Left ventricle myocardium inferior (tissue), 1 donor: ENCODE data around the gene GRB10. TPM values are rescaled to one million over a fixed set of nuclear protein-coding genes. Genes with fewer than 3 reads are reported as not detected.
"Not testable (repeated sequence)": the region's sequence is repeated elsewhere in the genome, so short reads cannot be mapped to it uniquely, and the experiment has no call there.

Source experiments
- DNase-seq: peaks from one replicate; pipeline ENCODE4 v3.0.0-alpha.2; 2020
- H3K27ac ChIP-seq: fragments of 200-600 bp; replicated peaks from 2 replicates; pipeline ENCODE4 v1.8.0; 2021
- H3K27me3 ChIP-seq: fragments of 200-600 bp; 2 replicates; pipeline ENCODE4 v1.8.0; 2021; ENCODE audit warnings: low read depth
- H3K36me3 ChIP-seq: fragments of 200-600 bp; 2 replicates; pipeline ENCODE4 v1.8.0; 2021
- H3K4me1 ChIP-seq: fragments of 200-600 bp; 2 replicates; pipeline ENCODE4 v1.8.0; 2021
- H3K4me3 ChIP-seq: fragments of 200-600 bp; 2 replicates; pipeline ENCODE4 v1.8.0; 2021; ENCODE audit warnings: mild to moderate bottlenecking, moderate library complexity
- H3K9me3 ChIP-seq: fragments of 200-600 bp; replicated peaks from 2 replicates; pipeline ENCODE4 v1.8.0; 2021
- CTCF ChIP-seq: fragments of 200-600 bp; IDR thresholded peaks from 2 replicates; pipeline ENCODE4 v1.8.0; 2021; ENCODE audit warnings: antibody characterized with exemption, mild to moderate bottlenecking, borderline replicate concordance
- intact Hi-C: fragments of 100-400 bp; cut with micrococcal nuclease; formaldehyde crosslinking; loops from one replicate; pipeline ENCODE4 v1.11.0; 2022
- total RNA-seq: library from RNA; stranded (reverse); fragmentation: NEBNext Ultra II Directional; extraction: Animal tissue kit (Norgen Biotek cat#: 25700); gene quantifications from one replicate; pipeline ENCODE4 v1.2.1, GENCODE V29; 2021
- donor health status: DM: no; HTN: yes; CAD: no; lungs with severe emphysema.

GRB10 gene
- total RNA-seq, 1 donor from 2014 or later = 40.6 TPM

DNA sequence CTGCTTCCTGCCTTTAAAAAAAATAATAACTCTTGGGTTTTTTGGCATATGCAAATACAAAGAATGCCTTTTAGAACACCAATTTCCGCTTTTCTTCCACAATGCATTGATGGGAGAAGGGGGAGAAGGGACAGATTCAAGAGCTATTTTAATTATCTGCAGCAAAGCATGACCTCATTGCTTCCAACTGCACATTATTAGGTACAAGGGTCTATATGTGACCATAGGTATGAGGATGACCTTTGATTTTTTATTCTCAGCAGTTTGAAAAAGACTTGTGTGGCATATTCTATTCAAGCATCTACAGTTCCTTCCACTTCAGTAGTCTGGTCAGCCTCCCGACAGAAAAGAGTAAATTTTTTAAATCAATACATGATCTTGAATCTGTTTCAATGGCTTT lies 39.7 kb downstream of the GRB10 start:
- Histone ChIP-seq H3K4me1 (peaks cover 70% of the 10 kb centered on the region), H3K9me3 (no peaks in the 10 kb centered on the region), H3K4me3 (no peak overlapping the region), H3K27ac (no peak overlapping the region), H3K27me3 (no peaks in the 10 kb centered on the region), H3K36me3 (no peaks in the 10 kb centered on the region)
- no peak for DNase-seq
- intact Hi-C loops = no loop called here
- no peak for TF ChIP-seq CTCF

DNA sequence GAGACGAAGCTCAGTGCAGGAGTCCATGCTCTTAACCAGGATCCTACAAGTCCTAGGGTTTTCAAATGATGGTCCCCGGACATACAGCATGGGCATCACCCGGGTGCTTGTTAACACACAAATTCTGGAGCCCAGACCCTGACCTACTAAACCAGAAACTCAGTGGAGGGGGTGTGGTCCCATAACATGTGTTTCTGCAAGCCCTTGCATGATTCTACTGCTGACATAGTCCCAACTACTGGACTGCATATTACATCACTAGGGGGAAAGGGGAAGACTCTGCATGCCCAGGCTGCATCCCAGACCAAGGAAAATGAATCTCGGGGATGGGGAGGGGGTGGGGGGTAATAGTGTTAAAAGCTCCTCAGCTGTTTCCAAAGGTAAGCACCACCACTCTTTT lies 40.3 kb downstream of the GRB10 start:
- intact Hi-C loops = no loop called here
- H3K4me1 ChIP-seq = peaks cover 64% of the 10 kb centered on the region
- no peak for DNase-seq

GRCh38 chr7:50739744-50740435 lies 42.8 kb downstream of the GRB10 start:
- H3K27ac ChIP-seq = no peak overlapping the region
- intact Hi-C loops = no loop called here
- H3K9me3 ChIP-seq = no peaks in the 10 kb centered on the region
- DNase-seq = no peak
- TF ChIP-seq CTCF = no peak
- peaks cover 39% of the 10 kb centered on the region for H3K4me1 ChIP-seq
- no peaks in the 10 kb centered on the region for H3K27me3 ChIP-seq
- no peak overlapping the region for H3K4me3 ChIP-seq
- no peaks in the 10 kb centered on the region for H3K36me3 ChIP-seq

More for the DNA sequence above, 40.3 kb downstream of the GRB10 start:
- no peak for TF ChIP-seq CTCF
- H3K27me3 ChIP-seq = no peaks in the 10 kb centered on the region
- H3K4me3 ChIP-seq = no peak overlapping the region
- no peak overlapping the region for H3K27ac ChIP-seq
- H3K9me3 ChIP-seq = no peaks in the 10 kb centered on the region
- no peaks in the 10 kb centered on the region for H3K36me3 ChIP-seq

GRCh38 chr7:50738932-50739331 lies 43.8 kb downstream of the GRB10 start:
- DNase-seq = no peak
- intact Hi-C loops = no loop called here
- H3K27me3 ChIP-seq = no peaks in the 10 kb centered on the region

DNA sequence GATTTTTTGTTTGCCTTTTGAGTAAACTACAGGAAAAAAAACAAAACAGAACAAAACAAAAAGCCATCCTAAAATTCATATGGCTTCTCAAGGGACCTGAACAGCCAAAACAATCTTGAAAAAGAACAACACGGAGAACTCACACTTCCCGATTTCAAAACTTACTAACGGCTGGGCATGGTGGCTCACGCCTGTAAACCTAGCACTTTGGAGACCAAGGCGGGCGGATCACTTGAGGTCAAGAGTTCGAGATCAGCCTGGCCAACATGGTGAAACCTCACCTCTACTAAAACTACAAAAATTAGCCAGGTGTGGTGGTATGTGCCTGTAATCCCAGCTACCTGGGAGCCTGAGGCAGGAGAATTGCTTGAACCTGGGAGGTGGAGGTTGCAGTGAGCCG lies 46.9 kb downstream of the GRB10 start:
- not testable (repeated sequence) for DNase-seq
- peaks cover 48% of the 10 kb centered on the region for H3K4me1 ChIP-seq

More at GRCh38 chr7:50738932-50739331, 43.8 kb downstream of the GRB10 start:
- H3K27ac ChIP-seq = no peak overlapping the region
- TF ChIP-seq CTCF = no peak
- peaks cover 38% of the 10 kb centered on the region for H3K4me1 ChIP-seq
- H3K4me3 ChIP-seq = no peak overlapping the region
- no peaks in the 10 kb centered on the region for H3K36me3 ChIP-seq
- no peaks in the 10 kb centered on the region for H3K9me3 ChIP-seq

DNA sequence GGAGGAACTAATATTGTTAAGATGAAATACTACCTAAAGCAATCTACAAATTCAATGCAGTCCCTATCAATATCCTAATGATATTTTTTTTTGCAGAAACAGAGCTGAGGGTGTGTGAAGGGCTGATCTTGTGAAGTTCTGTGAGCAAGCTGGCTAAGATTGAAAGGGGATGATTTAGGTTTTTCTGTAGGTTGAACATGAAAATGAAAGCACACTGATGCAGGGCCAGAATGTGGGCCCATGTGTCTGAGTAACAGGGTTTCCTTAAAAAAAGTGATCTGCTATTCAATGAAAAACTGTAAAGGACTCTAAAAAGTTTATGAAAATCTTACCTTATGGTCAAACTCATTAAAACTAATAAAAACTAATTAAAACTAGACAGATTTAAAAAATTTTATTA lies 47.4 kb downstream of the GRB10 start:
- Histone ChIP-seq H3K36me3 (no peaks in the 10 kb centered on the region), H3K9me3 (no peaks in the 10 kb centered on the region), H3K4me1 (peaks cover 48% of the 10 kb centered on the region), H3K27me3 (no peaks in the 10 kb centered on the region), H3K4me3 (no peak overlapping the region), H3K27ac (no peak overlapping the region)
- DNase-seq = no peak
- no peak for TF ChIP-seq CTCF
- intact Hi-C loops = no loop called here

More for the DNA sequence above, 46.9 kb downstream of the GRB10 start:
- H3K36me3 ChIP-seq, intact Hi-C loops, H3K9me3 ChIP-seq, H3K27me3 ChIP-seq, H3K27ac ChIP-seq, H3K4me3 ChIP-seq: not testable (repeated sequence)
